GM19467 (cell line): ENCODE results near the gene RBM20.
"Not testable (repeated sequence)": the region's sequence is repeated elsewhere in the genome, so short reads cannot be mapped to it uniquely, and the experiment has no call there.

Source experiments
- ATAC-seq: cut with Tn5 transposase; IDR thresholded peaks from one replicate; pipeline ENCODE4 v1.9.1; 2021; ENCODE audit warnings: mild to moderate bottlenecking, moderate library complexity; ENCODE audit not compliant: unreplicated experiment

RBM20 gene

GRCh38 chr10:110700947-110701616, 56.9 kb downstream of the RBM20 start:
- no peak for ATAC-seq

DNA sequence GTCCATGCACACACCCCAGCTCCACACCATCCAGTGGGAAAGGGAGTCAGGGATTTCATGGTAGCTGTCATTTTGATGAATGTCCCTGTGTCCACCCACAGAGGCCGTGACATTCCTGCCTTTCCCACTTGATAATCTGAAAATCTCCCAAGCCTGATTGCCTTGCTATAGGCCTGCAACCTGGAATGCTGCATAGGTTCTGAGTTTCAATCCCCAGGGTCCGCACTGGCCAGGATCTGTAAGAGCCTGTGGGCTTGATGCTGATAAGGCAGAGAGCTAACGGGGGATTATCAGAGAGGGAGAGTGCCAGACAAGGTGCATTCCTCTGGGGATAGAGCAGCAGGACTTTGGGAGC, 57.5 kb downstream of the RBM20 start:
- ATAC-seq = no peak

DNA sequence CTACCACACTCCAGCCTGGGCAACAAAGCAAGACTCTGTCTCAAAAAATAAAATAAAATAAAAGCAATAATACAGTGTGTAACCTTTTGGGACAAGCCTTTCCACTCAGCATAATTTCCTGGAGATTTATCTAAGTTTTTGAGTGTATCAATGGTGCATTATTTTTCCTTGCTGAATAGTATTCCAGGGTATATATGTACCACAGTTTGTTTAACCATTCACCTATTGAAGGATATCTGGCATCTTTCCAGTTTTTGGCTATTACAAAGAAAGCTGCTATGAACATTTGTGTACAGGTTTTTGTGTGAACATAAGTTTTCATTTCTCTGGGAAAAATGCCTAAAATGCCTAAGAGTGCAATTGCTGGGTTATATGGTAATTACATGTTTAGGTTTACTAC, 59.9 kb downstream of the RBM20 start:
- ATAC-seq = no peak

DNA sequence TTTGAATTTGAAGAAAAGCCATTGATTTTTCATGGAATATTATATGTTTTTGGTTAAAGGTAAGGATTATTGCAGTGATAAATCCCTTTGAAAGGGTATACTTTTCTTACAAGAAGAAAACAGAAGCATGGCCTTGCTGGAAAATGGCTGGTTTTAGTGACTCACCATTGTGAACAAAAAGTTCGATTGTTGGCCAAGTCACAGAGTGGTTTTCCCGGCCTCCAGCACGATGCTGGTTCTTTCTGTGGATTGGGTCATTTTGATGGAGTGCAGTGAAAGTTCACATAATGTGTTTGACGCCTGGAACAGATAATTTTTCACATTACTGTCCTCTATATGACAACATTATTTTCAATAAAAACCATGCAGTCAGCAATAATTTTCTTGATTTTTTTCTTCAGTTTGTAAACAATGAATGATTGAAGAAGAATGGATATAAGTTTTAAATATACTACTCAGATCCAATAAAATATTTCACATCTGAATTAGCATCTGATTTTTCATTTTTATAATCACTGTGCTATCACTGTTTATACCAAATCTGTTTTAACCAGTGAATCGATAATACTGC, 60.9 kb downstream of the RBM20 start:
- ATAC-seq = no peak

DNA sequence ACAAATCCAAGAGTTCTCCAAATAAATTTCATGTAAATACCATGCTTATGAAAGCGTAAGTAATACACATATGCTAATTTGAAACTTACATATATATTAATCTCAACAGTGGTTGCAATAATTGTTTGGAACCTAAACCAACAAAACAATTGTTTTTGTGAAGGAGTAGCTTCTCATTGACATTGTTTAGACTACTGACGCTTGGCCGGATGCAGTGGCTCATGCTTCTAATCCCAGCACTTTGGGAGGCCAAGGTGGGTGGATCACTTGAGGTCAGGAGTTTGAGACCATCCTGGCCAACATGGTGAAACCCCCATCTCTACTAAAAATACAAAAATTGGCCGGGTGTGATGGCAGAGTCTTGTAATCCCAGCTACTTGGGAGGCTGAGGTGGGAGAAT, 61.5 kb downstream of the RBM20 start:
- not testable (repeated sequence) for ATAC-seq

- ATAC-seq = no peak
Observed at GRCh38 chr10:110706690-110707098, 62.6 kb downstream of the RBM20 start.

- ATAC-seq = no peak
Observed at GRCh38 chr10:110708776-110709443, 64.8 kb downstream of the RBM20 start.

DNA sequence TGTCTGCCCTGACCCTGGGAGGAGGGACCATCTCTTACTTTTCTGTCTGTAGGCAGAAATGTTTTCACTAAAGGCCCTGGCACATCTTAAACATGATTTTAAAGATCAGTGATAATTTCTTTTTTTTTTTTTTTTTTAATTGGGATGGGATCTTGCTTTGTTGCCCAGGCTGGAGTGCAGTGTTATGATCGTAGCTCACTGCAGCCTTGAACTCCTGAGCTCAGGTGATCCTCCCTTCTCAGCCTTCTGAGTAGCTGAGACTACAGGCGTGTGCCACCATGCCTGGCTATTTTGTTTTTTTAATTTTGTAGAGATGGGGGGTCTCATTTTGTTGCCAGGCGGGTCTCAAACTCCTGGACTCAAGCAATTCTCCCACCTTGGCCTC, 65.3 kb downstream of the RBM20 start:
- no peak for ATAC-seq

- ATAC-seq = no peak
Observed at GRCh38 chr10:110709964-110710587, 65.9 kb downstream of the RBM20 start.

- ATAC-seq = no peak
Observed at GRCh38 chr10:110710621-110711020, 66.5 kb downstream of the RBM20 start.

GRCh38 chr10:110711382-110711781, 67.2 kb downstream of the RBM20 start:
- no peak for ATAC-seq

GRCh38 chr10:110714356-110714755, 70.2 kb downstream of the RBM20 start:
- no peak for ATAC-seq

DNA sequence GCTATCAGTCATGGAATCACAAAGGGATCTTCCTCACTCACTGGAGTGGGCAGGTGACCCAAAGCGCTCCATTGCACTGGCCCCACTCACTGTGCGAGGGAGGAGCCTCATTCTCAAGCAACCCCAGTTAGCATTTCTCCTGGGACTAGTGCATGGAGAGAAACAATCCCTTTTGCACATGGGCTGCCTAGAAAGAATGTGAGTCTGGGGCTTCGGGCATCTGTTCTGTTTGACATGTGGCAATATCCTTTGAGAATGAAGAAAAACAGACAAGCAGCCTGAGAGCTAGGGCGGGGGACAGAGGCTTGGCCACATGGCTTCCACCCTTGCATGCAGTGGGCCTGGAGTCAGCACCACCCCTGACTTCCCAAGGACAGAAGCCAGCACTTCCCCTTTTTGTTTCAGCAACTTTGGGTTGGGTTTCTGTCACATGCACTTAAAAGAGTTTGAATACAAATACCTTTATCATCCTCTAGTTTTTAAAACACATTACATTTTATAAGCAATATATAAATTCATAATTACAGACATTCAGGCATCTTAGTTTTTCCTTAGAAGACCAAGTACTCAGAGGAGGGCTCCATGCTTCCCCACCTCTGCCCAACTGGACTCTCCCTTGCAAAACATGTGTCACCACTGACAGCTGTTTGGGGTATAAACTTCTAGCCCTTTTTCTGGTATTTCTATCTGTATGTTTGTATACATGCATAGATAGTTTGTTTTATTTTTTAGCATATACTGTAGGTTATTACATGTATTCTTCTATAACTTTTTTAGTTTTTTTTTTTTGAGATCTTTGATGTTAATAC, 73.8 kb downstream of the RBM20 start:
- no peak for ATAC-seq

DNA sequence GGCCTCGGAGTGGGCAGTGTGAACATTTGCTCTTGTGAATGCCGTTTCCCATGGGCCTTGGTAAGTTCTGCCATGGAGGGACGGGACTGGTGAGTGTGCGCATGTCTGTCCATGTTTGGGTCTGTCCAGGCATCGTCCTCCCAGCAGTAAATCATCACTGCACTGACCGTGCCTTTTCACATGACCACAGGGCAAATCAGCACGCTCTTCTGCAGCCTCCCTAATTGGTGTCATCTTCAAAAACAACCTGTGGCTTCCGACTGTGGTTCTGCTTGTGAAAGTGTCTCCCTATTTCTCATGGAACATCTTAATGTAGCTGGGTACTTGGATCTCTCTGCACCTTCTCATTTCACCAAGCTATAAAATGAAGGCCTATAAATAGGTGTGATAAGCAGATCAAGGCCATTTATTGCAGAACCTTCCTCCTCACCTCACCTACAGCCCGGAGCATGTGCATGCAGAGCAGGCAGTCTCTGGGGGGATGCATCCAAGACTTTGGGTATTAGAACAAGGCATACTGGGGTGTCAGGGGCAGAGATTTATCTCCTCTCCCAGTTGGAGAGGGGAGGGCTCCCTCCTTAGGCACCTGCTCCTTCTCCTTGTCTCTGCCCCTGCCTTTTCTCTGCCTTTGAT, 77.4 kb downstream of the RBM20 start:
- ATAC-seq = no peak

GRCh38 chr10:110723224-110723891, 79.2 kb downstream of the RBM20 start:
- no peak for ATAC-seq

GRCh38 chr10:110724116-110724921, 80.2 kb downstream of the RBM20 start:
- peak; percentile 60 for ATAC-seq

DNA sequence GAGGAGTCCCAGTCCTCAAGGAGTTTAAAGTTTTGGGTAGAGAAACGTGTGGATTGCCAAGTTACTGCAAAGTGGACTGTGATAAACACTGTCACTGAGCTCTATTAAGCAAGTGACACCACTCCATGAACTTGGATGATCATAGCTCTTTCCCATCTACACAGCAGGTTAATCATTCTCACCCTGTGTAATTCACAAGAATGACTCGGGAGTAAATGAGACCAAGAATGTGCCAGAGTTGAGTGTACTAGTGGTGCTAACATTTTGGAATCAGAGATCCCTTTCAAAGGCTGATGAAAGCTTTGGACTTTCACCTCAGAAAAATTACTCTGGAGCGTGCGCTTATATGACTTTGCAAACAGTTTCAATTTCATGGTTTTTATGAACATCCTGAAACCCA, 80.8 kb downstream of the RBM20 start:
- no peak for ATAC-seq

GRCh38 chr10:110725801-110726630, 81.9 kb downstream of the RBM20 start:
- no peak for ATAC-seq
